Coronary artery (tissue), 2 donors: Measurements from ENCODE around the gene ANO6.

Experiments used
- DNase-seq: peaks from one replicate; pipeline ENCODE4 v3.0.0-alpha.2; 2017; ENCODE audit warnings: low spot score
- H3K27ac ChIP-seq, 2 donors: fragments of 200-600 bp; sonication (generic); one replicate each; pipeline ENCODE4 v1.5.1; 2016 to 2019
- H3K4me3 ChIP-seq: fragments of 200-600 bp; sonication (generic); 2 replicates; pipeline ENCODE4 v1.5.1; 2016; ENCODE audit warnings: mild to moderate bottlenecking, moderate library complexity
- CTCF ChIP-seq: fragments of 200-600 bp; sonication (generic); IDR thresholded peaks from one replicate; pipeline ENCODE4 v1.5.1; 2019; ENCODE audit warnings: antibody characterized with exemption

ANO6 gene

GRCh38 chr12:45458854-45459807, 243.2 kb downstream of the ANO6 start:
- H3K27ac ChIP-seq: peak overlapping the region; percentile 69 to 72
- no peak for DNase-seq

GRCh38 chr12:45462506-45462905, 246.6 kb downstream of the ANO6 start:
- H3K4me3 ChIP-seq: no peak overlapping the region
- TF ChIP-seq CTCF: no peak
- H3K27ac ChIP-seq: no peak overlapping the region
- DNase-seq: no peak

More at GRCh38 chr12:45458854-45459807, 243.2 kb downstream of the ANO6 start:
- TF ChIP-seq CTCF: no peak
- H3K4me3 ChIP-seq: no peak overlapping the region

GRCh38 chr12:45464699-45465098, 248.8 kb downstream of the ANO6 start:
- no peak overlapping the region for H3K27ac ChIP-seq
- no peak for TF ChIP-seq CTCF

GRCh38 chr12:45468751-45469615, 253.1 kb downstream of the ANO6 start:
- no peak for TF ChIP-seq CTCF
- Histone ChIP-seq H3K27ac (no peak overlapping the region), H3K4me3 (no peak overlapping the region)
- DNase-seq: no peak

More at GRCh38 chr12:45464699-45465098, 248.8 kb downstream of the ANO6 start:
- no peak overlapping the region for H3K4me3 ChIP-seq
- DNase-seq: no peak

GRCh38 chr12:45469902-45470301, 254.0 kb downstream of the ANO6 start:
- Histone ChIP-seq H3K27ac (no peak overlapping the region), H3K4me3 (no peak overlapping the region)
- DNase-seq: no peak
- no peak for TF ChIP-seq CTCF

GRCh38 chr12:45473636-45474035, 257.7 kb downstream of the ANO6 start:
- Histone ChIP-seq H3K27ac (no peak overlapping the region), H3K4me3 (no peak overlapping the region)
- no peak for DNase-seq
- no peak for TF ChIP-seq CTCF
